Activated naive CD8-positive, alpha-beta T cell treated with anti-CD3 and anti-CD28 coated beads, Interleukin-2, amount 50 U/mL, for 16 hours (primary cell): ENCODE results near the gene RNF168.
"Not testable (repeated sequence)": the region's sequence is repeated elsewhere in the genome, so short reads cannot be mapped to it uniquely, and the experiment has no call there.

Experiments
- DNase-seq: peaks from one replicate; pipeline ENCODE4 v3.0.0-alpha.2; 2020; ENCODE audit warnings: low read depth, low spot score

RNF168 gene, protein sequence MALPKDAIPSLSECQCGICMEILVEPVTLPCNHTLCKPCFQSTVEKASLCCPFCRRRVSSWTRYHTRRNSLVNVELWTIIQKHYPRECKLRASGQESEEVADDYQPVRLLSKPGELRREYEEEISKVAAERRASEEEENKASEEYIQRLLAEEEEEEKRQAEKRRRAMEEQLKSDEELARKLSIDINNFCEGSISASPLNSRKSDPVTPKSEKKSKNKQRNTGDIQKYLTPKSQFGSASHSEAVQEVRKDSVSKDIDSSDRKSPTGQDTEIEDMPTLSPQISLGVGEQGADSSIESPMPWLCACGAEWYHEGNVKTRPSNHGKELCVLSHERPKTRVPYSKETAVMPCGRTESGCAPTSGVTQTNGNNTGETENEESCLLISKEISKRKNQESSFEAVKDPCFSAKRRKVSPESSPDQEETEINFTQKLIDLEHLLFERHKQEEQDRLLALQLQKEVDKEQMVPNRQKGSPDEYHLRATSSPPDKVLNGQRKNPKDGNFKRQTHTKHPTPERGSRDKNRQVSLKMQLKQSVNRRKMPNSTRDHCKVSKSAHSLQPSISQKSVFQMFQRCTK

DNA sequence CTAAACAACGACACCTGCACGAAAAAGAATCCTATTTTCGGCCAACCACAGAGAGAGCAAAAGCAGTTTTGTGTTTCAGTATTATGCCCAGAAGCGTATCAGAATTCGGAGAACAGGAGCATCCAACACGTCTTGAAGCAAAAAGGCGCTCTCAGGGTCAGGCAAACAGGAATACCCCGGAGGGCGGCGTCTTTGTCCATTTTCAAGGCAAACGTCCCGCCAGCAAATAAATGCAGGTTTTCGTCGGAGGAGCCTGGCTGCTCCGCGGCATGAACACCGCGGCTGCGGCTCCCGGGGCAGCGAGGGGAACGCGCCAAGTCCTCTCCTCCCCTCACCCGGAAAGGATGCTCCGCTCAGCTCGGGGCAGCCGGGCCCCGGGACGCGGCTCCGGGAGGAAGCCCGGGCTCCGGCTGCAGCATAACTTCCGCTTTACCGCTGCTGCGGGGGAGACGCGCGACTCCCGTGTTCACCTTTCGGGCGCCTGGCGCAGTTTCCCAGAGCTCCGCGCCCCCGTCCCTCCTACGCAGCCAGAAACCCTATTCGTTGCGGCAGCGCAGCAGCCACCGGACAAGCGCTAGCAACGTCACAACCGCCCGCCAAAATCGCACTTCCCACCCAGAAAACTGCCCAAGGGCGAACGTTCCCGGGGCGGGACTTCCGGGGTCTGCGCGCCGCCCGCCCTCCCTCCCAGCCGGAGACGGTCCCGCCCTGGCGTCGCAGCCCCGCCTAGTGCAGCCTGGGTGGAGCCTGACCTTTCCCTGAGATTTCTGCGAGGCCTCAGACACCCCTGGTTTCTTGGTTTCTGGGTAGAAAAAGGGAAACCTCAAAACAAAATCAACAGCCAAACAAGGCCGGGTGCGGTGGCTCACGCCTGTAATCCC, at the start of gene RNF168:
RNF168 (minus strand) TSS at position 573 of the 881 bp plus-strand sequence. CDS start 595 bp downstream, outside the sequence.
- DNase-seq: peak; percentile 78

DNA sequence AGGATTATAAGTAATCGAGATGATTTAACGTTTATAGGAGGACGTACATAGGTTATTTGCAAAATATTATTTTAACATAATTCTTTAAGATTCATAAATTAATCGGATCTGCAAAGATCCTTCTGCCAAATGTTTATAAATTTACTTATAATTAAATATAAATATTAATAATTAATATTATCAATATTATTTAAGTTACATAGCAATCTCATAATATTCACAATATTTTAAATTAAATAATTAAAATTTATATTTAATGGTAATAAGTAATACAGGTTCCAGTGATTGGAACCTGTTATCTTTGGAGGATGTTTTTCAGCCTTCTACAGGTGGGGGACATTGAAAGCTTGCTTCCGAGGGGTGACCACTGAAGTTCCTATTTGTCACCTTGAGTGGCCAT, 48.7 kb upstream of the RNF168 start:
- no peak for DNase-seq

DNA sequence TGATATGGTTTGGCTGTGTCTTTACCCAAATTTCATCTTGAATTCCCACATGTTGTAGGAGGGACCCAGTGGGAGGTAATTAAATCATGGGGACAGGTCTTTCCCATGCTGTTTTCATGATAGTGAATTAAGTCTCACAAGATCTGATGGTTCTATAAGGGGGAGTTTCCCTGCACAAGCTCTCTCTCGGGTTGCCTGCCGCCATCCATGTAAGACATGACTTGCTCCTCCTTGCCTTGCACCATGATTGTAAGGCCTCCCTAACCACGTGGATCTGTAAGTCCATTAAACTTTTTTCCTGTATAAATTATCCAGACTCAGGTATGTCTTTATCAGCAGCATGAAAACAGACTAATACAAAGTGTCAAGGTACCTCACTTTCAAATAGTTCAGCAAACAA, 46.6 kb upstream of the RNF168 start:
- DNase-seq: not testable (repeated sequence)

DNA sequence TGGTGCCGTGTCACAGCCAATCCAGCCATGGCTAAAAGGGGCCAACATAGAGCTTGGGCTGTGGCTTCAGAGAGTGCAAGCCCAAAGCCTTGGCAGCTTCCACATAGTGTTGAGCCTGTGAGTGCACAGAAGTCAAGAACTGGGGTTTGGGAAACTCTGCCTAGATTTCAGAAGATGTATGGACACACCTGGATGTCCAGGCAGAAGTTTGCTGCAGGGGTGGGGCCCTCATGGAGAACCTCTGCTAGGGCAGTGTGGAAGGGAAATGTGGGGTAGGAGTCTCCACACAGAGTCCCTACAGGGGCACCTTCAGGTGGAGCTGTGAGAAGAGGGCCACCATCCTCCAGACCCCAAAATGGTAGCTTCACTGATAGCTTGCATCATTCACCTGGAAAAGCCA, 45.7 kb upstream of the RNF168 start:
- not testable (repeated sequence) for DNase-seq

DNA sequence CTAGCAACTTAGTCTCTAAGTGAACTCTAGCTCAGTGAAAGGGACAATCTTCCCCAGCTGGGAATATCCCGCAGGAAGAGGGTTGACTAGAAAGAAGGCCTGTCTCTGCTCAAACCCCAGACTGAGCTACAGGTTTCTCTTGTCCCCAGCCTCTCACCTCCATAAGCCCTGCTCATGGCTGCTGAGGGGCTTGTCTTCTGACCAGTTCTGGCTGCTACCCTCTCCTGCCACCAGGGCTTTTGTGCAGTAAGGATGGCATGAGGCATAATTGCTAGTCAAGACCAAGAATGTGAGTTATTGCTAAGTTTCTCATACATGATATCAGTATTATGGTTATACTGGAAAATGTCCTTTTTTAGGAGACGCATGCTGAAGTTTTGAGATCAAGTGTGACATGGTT, 43.5 kb upstream of the RNF168 start:
- DNase-seq: no peak

DNA sequence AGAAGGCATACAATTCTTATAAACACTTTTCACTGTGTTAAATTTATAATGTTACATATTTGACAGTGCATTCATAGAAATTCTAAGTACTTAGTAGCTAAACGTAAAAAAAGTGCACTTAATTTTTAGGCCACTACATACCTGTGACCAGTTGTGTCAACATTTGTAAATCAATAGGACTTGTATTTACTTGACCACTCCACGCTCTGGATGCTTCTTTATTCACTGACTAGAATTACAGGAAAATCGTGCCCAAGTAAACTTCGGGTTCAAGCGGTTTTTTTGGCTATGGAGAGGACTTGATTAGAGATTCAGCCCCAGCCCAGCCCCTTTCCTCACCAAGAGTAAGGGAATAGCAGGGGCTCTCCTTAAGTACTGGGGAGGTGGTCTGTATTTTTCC, 43.0 kb upstream of the RNF168 start:
- DNase-seq: no peak

DNA sequence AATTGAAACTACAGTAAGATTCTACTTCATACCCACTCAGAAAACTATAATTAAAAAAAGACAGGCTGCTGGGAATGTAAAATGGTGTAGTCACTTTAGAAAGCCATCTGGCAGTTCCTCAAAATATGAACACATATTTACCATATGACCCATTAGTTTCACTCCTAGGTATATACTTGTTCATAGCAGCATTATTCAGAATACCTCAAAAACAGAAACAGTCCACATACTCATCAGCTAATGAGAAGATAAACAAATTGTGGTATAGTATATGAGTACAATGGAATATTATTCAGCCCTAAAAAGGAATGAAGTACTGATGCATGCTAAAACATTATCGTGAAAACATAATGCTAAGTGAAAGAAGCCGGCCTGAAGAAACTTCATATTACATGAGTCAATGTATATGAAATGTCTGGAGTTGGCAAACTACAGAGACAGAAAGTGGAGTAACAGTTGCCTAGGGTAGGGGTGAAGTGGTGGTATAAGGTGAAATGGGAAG, 41.0 kb upstream of the RNF168 start:
- no peak for DNase-seq

DNA sequence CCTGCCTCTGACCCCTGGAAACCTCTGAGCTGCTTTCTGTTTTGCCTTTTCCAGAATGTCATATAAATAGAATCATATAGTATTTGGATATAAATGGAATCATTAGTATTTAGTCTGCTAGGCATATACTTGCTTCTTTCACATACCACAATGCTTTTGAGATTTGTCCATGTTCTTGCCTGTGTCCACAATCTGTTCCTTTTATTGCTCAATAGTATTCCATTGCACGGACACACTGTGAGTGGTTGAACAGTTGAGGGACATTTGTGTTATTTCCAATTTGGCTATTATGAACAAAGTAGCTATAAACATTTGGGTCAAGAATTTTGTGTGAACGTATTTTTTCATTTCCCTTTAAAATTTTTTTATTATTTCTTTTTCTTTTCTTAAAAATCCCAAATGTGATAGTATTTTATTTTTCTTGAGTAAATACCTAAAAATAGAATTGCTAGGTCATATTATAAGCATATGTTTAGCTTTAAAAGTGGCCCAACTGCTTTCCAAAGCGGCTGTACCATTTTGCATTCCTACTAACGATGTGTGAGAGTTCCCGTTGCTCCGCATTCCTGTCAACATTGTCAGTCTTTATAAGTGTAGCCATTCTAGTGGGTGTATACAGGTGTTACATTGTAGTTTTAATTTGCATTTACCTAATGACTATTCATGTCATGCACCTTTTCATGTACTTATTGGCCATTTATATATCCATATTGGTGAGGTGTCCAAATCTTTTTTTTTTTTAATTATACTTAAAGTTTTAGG, 38.3 kb upstream of the RNF168 start:
- DNase-seq: no peak

DNA sequence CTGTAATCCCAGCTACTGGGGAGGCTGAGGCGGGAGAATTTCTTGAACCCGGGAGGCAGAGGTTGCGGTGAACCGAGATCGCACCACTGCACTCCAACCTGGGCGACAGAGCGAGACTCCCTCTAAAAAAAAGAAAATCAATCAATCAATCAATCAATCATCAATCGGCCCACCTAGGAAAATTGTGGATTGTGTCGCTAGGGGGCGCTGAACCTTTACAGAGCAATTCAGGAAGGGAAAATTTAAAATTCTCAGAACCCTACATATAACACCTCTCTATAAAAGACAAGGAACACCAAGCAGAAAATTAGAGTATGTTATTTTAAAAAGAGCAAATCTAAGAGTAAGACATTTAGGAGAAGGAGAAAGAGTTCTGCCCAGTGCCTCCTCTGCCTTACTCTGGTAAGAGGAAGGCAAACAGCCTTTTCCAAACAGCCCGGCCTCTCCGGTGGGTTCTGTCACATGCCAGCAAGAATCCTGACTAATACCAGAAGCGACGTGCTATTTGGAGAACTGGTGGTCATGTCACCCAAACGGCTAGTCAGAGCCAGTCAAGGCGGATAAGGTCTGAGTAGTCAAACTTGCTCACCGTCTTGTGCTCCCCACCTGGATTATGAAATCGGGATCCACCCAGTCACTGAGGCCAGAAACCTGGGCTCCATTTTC, 33.9 kb upstream of the RNF168 start:
- DNase-seq: peak; percentile 14

DNA sequence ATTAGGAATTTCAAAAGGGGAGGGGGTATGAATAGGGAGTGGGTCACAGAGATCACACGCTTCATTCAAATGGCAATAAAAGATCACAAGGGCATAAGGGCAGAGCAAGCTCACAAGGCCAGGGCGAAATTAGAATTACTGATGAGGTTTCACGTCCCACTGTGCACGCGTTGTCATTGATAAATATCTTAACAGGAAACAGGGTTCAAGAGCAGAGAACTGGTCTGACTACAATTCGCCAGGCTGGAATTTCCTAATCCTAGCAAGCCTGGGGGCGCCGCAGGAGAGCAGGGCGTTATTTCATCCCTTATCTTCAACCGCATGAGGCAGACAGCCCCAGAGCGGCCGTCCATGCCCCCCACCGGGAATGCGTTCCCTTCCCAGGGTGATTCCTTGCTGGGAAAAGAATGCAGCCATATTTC, 29.7 kb upstream of the RNF168 start:
- DNase-seq: no peak

DNA sequence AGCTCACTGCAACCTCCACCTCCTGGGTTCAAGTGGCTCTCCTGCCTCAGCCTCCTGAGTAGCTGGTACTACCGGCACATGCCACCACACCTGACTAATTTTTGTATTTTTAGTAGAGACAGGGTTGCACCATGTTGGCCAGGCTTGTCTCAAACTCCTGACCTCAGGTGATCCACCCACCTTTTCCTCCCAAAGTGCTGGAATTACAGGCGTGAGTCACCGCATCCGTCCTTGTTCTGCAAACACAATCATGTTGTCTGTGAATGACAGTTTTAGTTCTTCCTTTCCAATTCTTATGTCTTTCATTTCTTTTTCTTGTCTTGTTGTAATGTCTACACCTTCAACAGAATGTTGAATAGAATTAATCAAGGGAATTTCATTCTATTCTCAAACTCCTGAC, 27.9 kb upstream of the RNF168 start:
- DNase-seq: no peak

DNA sequence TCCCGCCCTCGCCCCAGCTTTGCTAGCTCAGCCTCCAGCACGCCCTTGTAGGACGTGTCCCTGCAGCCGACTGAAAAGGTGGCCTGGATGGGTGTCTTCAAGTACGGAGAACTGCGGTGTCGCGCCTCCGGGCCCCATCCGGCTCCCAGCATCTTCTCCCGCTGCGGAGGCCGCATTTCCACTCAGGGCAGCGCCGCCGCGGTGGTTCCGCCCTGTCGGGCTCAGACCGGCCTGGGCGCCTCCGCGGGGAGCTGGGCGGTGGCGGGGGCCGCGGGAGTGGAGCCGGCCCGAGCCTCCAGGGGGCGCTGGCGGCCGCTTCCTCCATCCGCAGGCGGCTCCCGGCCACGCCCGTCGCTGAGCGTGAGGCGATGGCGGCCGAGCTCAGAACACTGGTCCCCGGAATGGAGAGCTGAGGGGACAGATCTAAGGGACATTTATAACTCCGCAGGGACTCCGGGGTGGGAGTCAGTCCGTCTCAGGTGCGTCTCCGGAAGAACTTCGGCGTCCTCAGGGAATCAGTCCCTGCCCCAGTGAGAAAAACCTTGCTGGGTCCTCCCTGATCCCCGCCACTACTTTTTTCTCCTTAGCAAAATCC, 25.2 kb upstream of the RNF168 start:
- DNase-seq: peak; percentile 64

DNA sequence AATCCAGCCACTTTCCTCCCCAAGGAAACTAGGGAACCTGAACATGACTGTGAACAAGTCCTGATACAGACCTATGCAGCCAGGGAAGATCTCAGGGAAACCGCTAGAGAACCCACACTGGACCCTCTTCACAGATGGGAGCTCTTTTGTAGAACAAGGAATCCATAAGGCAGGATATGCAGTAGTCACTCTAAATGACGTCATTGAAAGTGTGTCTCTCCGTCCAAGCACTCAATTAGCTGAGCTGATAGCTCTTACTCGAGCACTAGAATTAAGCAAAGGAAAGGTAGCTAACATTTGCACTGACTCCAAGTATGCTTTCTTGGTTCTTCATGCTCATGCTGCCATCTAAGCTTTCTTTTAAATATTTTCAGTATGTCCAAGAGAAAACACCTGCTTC, 21.6 kb upstream of the RNF168 start:
- DNase-seq: no peak

DNA sequence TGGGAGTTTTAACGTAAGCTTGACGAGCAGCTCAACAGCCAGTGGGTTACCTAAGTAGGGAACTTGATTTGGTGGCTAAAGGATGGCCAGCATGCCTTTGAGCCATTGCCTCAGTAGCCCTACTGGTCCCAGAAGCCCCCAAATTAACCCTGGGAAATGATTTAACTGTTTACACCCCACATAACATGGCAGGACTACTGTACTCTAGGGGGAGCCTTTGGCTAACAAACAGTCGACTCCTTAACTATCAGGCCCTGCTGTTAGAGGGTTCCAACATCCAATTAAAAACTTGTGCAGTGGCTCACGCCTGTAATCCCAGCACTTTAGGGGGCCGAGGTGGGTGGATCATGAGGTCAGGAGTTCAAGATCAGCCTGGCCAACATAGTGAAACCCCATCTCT, 21.0 kb upstream of the RNF168 start:
- DNase-seq: no peak

DNA sequence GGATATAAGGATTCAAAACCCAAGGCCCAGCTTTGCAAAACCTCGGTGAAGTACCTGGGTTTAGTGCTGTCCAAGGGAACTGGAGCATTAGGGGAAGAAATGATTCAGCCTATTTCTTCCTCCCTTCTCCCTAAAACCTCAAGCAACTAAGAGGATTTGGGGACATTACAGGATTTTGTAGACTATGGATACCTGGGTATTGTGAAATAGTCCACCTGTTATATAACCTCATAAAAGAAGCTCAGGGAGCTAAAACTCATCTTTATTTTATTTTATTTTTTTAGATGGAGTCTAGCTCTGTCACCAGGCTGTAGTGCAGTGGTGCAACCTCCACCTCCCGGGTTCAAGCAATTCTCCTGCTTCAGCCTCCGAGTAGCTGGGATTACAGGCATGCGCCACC, 20.3 kb upstream of the RNF168 start:
- no peak for DNase-seq

DNA sequence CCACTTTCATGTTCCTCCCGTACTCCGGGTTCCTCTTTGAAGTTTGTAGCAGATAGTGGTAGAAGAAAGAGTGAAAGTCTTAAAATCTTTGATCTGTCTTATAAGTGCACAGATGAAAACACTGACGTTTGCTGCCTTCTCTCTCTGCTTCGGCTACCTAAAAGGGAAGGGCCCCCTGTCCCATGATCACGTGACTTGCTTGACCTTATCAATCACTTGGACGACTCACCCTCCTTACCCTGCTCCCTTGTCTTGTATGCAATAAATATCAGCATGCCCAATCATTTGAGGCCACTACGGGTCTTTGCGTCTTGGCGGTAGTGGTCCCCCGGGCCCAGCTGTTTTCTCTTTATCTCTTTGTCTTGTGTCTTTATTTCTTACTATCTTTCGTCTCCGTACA, 17.7 kb upstream of the RNF168 start:
- DNase-seq: not testable (repeated sequence)

DNA sequence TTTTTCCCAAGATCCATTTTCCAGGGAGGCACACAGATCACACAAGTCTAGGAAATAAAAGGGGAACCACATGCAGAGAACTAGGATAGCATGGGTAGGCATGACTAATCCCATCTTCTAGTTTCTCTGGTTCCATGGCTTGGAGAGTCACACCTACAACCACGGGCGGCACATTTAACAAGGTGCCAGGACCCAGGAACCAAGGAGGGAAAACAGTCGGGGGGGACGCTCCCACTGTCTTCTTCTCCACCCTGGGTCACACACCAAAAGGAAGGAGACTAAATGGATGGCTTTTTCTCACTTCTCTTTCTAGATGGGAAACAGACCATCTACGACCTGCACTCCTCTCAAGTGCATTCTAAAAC, 16.1 kb upstream of the RNF168 start:
- DNase-seq: no peak

DNA sequence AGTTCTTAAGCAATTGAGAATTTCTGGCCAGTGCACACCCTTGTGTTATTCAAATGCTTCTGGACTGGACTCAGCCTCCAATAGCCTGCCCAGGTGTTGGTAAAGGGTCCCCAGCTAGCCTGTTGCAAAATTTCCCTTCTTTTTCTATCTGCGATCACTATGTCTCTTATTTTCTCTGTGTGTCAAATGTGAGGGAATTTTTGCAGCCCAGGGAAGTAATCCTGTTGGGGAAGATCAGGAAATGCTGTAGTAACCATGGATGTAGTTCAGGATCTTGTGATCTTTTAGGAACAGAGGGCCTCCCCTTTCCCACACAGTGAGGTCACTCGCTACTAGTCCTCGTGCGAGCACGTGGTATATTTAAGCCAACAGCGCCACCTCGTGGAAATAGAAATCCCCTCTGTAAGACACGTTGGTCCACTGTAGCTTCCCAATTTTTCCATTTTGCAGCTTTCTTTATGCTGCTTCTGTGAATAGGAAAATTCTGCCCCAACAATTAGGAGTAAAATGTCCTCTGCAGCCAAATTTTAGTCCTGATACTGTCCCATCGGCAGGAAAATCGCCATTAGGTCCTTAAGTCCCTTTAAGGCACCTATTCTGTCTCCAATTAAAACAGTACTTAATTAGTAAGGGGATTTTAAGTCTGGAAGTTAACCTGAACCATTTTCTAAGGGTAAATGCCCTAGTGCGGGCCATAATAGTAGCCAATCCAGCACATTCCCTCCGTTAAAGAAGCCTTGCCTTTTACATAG, 15.6 kb upstream of the RNF168 start:
- no peak for DNase-seq

DNA sequence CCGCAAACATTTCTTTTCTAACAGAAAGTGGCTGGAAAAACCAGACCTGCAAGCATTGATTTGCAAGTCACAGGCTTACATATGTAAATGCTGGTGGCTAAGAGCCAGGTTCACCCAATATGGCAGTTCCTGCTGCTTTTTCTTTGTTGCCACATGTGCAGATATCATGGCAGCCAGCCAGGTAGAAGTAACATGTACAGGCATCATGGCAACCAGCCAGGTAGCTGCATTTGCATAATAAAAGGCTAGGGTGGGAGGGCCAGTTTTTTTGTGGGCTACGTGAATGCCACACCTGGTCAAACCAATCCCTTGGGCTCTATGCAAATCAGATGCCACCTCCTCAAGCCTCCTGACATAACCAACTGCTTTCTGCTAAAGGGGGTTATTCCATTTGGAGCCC, 14.4 kb upstream of the RNF168 start:
- no peak for DNase-seq
